Measurements from ENCODE around the gene MDM4.
"Not testable (repeated sequence)": the region's sequence is repeated elsewhere in the genome, so short reads cannot be mapped to it uniquely, and the experiment has no call there.

MDM4 gene

GRCh38 chr1:204480515-204480914 is 35.7 kb upstream of the MDM4 start:
- no peak for DNase-seq (ENCODE audit: extremely low spot score)

GRCh38 chr1:204483791-204484190 is 32.4 kb upstream of the MDM4 start:
- ChIA-PET CTCF (no interaction called here), POLR2A (no interaction called here)
- DNase-seq (ENCODE audit: extremely low spot score) = no peak
- TF ChIP-seq TARDBP (IDR thresholded peaks at IDR 0.05) = no peak
- no peak for TF ChIP-seq ELF4 (IDR thresholded peaks at IDR 0.05)
- no peak for TF ChIP-seq NFRKB (IDR thresholded peaks at IDR 0.05)
- TF ChIP-seq SUZ12 (IDR thresholded peaks at IDR 0.05) = no peak
- TF ChIP-seq CTBP1 (IDR thresholded peaks at IDR 0.05; ENCODE audit: borderline replicate concordance) = no peak
- no peak for TF ChIP-seq HDGF (IDR thresholded peaks at IDR 0.05; ENCODE audit: borderline replicate concordance)
- no peak for TF ChIP-seq BHLHE40 (IDR thresholded peaks at IDR 0.05; ENCODE audit: borderline replicate concordance)
- no peak for TF ChIP-seq ARNT (IDR thresholded peaks at IDR 0.05)
- no peak for TF ChIP-seq L3MBTL2 (conservative IDR thresholded peaks at IDR 0.05)
- no peak for TF ChIP-seq FOXK2 (IDR thresholded peaks at IDR 0.05)
- TF ChIP-seq ZNF384 (IDR thresholded peaks at IDR 0.05) = no peak

More at GRCh38 chr1:204480515-204480914, 35.7 kb upstream of the MDM4 start:
- TF ChIP-seq PKNOX1 (IDR thresholded peaks at IDR 0.05) (no peak), FOXK2 (IDR thresholded peaks at IDR 0.05) (no peak), HDGF (IDR thresholded peaks at IDR 0.05; ENCODE audit: borderline replicate concordance) (no peak), FOXM1 (IDR thresholded peaks at IDR 0.05; ENCODE audit: borderline replicate concordance) (no peak), CTBP1 (IDR thresholded peaks at IDR 0.05; ENCODE audit: borderline replicate concordance) (no peak), LEF1 (IDR thresholded peaks at IDR 0.05; ENCODE audit: borderline replicate concordance) (no peak), FOXA1 (IDR thresholded peaks at IDR 0.05) (no peak), BHLHE40 (IDR thresholded peaks at IDR 0.05; ENCODE audit: borderline replicate concordance) (no peak), ARNT (IDR thresholded peaks at IDR 0.05) (no peak), SUZ12 (IDR thresholded peaks at IDR 0.05) (no peak)
- ChIA-PET POLR2A (interaction anchor here (1.5 kb wide), 1 partner anchor 14 kb away, joined by 3 read pairs; the partner anchor contains the start of gene PIK3C2B), CTCF (interaction anchor here (1.7 to 2.1 kb wide), 2 partner anchors 16 to 33 kb away, joined by 5 read pairs; no protein-coding TSS in a partner anchor)

- CTCF ChIA-PET = interaction anchor here (0.6 to 1.7 kb wide), 4 partner anchors 8 to 88 kb away, joined by 3 to 6 read pairs (median 3); no protein-coding TSS in a partner anchor
- DNase-seq (ENCODE audit: extremely low spot score); POLR2A ChIA-PET: not testable (repeated sequence)
Measured at GRCh38 chr1:204486513-204487255, 29.5 kb upstream of the MDM4 start.

- no peak for DNase-seq (ENCODE audit: extremely low spot score)
- CTCF ChIA-PET = interaction anchor here (1.6 kb wide), 1 partner anchor 8 kb away, joined by 6 read pairs; no protein-coding TSS in a partner anchor
- POLR2A ChIA-PET = no interaction called here
- no peak for TF ChIP-seq TARDBP (IDR thresholded peaks at IDR 0.05)
- no peak for TF ChIP-seq LEF1 (IDR thresholded peaks at IDR 0.05; ENCODE audit: borderline replicate concordance)
- TF ChIP-seq CTBP1 (IDR thresholded peaks at IDR 0.05; ENCODE audit: borderline replicate concordance) = no peak
- TF ChIP-seq SUZ12 (IDR thresholded peaks at IDR 0.05) = no peak
- no peak for TF ChIP-seq FOXA1 (IDR thresholded peaks at IDR 0.05)
- TF ChIP-seq FOXM1 (IDR thresholded peaks at IDR 0.05; ENCODE audit: borderline replicate concordance) = no peak
- TF ChIP-seq NFRKB (IDR thresholded peaks at IDR 0.05) = no peak
- TF ChIP-seq ELF4 (IDR thresholded peaks at IDR 0.05) = no peak
- TF ChIP-seq PKNOX1 (IDR thresholded peaks at IDR 0.05) = no peak
- no peak for TF ChIP-seq BHLHE40 (IDR thresholded peaks at IDR 0.05; ENCODE audit: borderline replicate concordance)
- TF ChIP-seq ZNF384 (IDR thresholded peaks at IDR 0.05) = no peak
- no peak for TF ChIP-seq L3MBTL2 (conservative IDR thresholded peaks at IDR 0.05)
- TF ChIP-seq HDGF (IDR thresholded peaks at IDR 0.05; ENCODE audit: borderline replicate concordance) = no peak
Measured at GRCh38 chr1:204487256-204487615, 29.0 kb upstream of the MDM4 start.

- ChIA-PET CTCF (no interaction called here), POLR2A (interaction anchor here (1.3 kb wide), 1 partner anchor 13 kb away, joined by 4 read pairs; no protein-coding TSS in a partner anchor)
- DNase-seq (ENCODE audit: extremely low spot score) = no peak
- TF ChIP-seq BHLHE40 (IDR thresholded peaks at IDR 0.05; ENCODE audit: borderline replicate concordance) = no peak
- TF ChIP-seq L3MBTL2 (conservative IDR thresholded peaks at IDR 0.05) = no peak
- no peak for TF ChIP-seq ELF4 (IDR thresholded peaks at IDR 0.05)
- TF ChIP-seq ARNT (IDR thresholded peaks at IDR 0.05) = no peak
- TF ChIP-seq SP1 (IDR thresholded peaks at IDR 0.05) = no peak
- no peak for TF ChIP-seq FOXA1 (IDR thresholded peaks at IDR 0.05)
- TF ChIP-seq CTBP1 (IDR thresholded peaks at IDR 0.05; ENCODE audit: borderline replicate concordance) = no peak
- no peak for TF ChIP-seq FOXK2 (IDR thresholded peaks at IDR 0.05)
- TF ChIP-seq FOXM1 (IDR thresholded peaks at IDR 0.05; ENCODE audit: borderline replicate concordance) = no peak
- TF ChIP-seq LEF1 (IDR thresholded peaks at IDR 0.05; ENCODE audit: borderline replicate concordance) = no peak
Measured at GRCh38 chr1:204491655-204492054, 24.6 kb upstream of the MDM4 start.

- peak; percentile 45 for DNase-seq (ENCODE audit: extremely low spot score)
- no peak for TF ChIP-seq SUZ12 (IDR thresholded peaks at IDR 0.05)
- no peak for TF ChIP-seq HDGF (IDR thresholded peaks at IDR 0.05; ENCODE audit: borderline replicate concordance)
- no peak for TF ChIP-seq L3MBTL2 (conservative IDR thresholded peaks at IDR 0.05)
- TF ChIP-seq FOXM1 (IDR thresholded peaks at IDR 0.05; ENCODE audit: borderline replicate concordance) = no peak
- no peak for TF ChIP-seq SP1 (IDR thresholded peaks at IDR 0.05)
- no peak for TF ChIP-seq BHLHE40 (IDR thresholded peaks at IDR 0.05; ENCODE audit: borderline replicate concordance)
- no peak for TF ChIP-seq ZNF384 (IDR thresholded peaks at IDR 0.05)
- TF ChIP-seq TARDBP (IDR thresholded peaks at IDR 0.05) = no peak
- no peak for TF ChIP-seq LEF1 (IDR thresholded peaks at IDR 0.05; ENCODE audit: borderline replicate concordance)
- no peak for TF ChIP-seq ARNT (IDR thresholded peaks at IDR 0.05)
- TF ChIP-seq NFRKB (IDR thresholded peaks at IDR 0.05) = no peak
- no peak for TF ChIP-seq PKNOX1 (IDR thresholded peaks at IDR 0.05)
- TF ChIP-seq FOXK2 (IDR thresholded peaks at IDR 0.05) = no peak
- TF ChIP-seq FOXA1 (IDR thresholded peaks at IDR 0.05) = no peak
- TF ChIP-seq CTBP1 (IDR thresholded peaks at IDR 0.05; ENCODE audit: borderline replicate concordance) = no peak
- no peak for TF ChIP-seq ELF4 (IDR thresholded peaks at IDR 0.05)
- CTCF ChIA-PET = interaction anchor here (0.6 to 3.3 kb wide), 9 partner anchors 9 to 330 kb away, joined by 3 to 23 read pairs (median 3); no protein-coding TSS in a partner anchor
- POLR2A ChIA-PET = interaction anchor here (1.0 to 3.0 kb wide), 9 partner anchors 12 to 84 kb away, joined by 3 to 30 read pairs (median 4); partner anchors contain the start of gene MDM4
Measured at GRCh38 chr1:204493145-204493983, 22.8 kb upstream of the MDM4 start.
